NCI-H2029 (cell line): ENCODE measurements around the gene PPHLN1.
A peak's percentile ranks its signal among the peaks of the same experiment; 100 is the strongest.

ENCODE experiments used
- DNase-seq: peaks from one replicate; lab custom pipeline; 2025; lab: John Stamatoyannopoulos, UW

Gene PPHLN1

GRCh38 chr12:42482041-42482747, 156.2 kb downstream of the PPHLN1 start:
- DNase-seq: peak; percentile 9

- DNase-seq: peak; percentile 34
Measured at GRCh38 chr12:42482748-42483520, 157.0 kb downstream of the PPHLN1 start.

- DNase-seq: no peak
Measured at GRCh38 chr12:42483521-42483790, 157.5 kb downstream of the PPHLN1 start.

- no peak for DNase-seq
Measured at GRCh38 chr12:42484996-42485395, 159.0 kb downstream of the PPHLN1 start.

- no peak for DNase-seq
Measured at GRCh38 chr12:42485823-42486222, 159.9 kb downstream of the PPHLN1 start.

- no peak for DNase-seq
Measured at GRCh38 chr12:42486407-42486806, 160.4 kb downstream of the PPHLN1 start.

GRCh38 chr12:42490261-42490842, 164.4 kb downstream of the PPHLN1 start:
- no peak for DNase-seq
